ENCODE results near the gene ZNF740. TPM values are rescaled to one million over a fixed set of nuclear protein-coding genes. Genes with fewer than 3 reads are reported as not detected.

ZNF740 gene
- total RNA-seq, 2 experiments from 2014 or later = 31.6 to 58.2 TPM

GRCh38 chr12:53191096-53191884 lies 10.8 kb downstream of the ZNF740 start:
- ChIA-PET CTCF (ENCODE audit: unreplicated experiment) (interaction anchor here (1.9 kb wide), 1 partner anchor 31 kb away, joined by 4 read pairs; no protein-coding TSS in a partner anchor), POLR2A (no interaction called here)
- no peaks in the 10 kb centered on the region for H3K4me1 ChIP-seq (ENCODE audit: insufficient read depth, low read length, poor library complexity, severe bottlenecking)
- H3K79me2 ChIP-seq (ENCODE audit: insufficient read depth, low read depth, low read length) = no peaks in the 10 kb centered on the region
- H3K36me3 ChIP-seq (ENCODE audit: insufficient read depth, low read length) = peaks cover 96% of the 10 kb centered on the region
- no peaks in the 10 kb centered on the region for H3K9me2 ChIP-seq (ENCODE audit: insufficient read depth, low read length)
- H3K4me2 ChIP-seq (ENCODE audit: low read length) = no peak overlapping the region
- intact Hi-C loops (cut with micrococcal nuclease; ENCODE audit: unreplicated experiment) = no loop called here
- no peaks in the 10 kb centered on the region for H3K9me3 ChIP-seq (ENCODE audit: low read length)
- no peak for TF ChIP-seq EZH2phosphoT487 (IDR thresholded peaks at IDR 0.05; ENCODE audit: borderline replicate concordance, low read depth, low read length)
- TF ChIP-seq, protein P1, sequence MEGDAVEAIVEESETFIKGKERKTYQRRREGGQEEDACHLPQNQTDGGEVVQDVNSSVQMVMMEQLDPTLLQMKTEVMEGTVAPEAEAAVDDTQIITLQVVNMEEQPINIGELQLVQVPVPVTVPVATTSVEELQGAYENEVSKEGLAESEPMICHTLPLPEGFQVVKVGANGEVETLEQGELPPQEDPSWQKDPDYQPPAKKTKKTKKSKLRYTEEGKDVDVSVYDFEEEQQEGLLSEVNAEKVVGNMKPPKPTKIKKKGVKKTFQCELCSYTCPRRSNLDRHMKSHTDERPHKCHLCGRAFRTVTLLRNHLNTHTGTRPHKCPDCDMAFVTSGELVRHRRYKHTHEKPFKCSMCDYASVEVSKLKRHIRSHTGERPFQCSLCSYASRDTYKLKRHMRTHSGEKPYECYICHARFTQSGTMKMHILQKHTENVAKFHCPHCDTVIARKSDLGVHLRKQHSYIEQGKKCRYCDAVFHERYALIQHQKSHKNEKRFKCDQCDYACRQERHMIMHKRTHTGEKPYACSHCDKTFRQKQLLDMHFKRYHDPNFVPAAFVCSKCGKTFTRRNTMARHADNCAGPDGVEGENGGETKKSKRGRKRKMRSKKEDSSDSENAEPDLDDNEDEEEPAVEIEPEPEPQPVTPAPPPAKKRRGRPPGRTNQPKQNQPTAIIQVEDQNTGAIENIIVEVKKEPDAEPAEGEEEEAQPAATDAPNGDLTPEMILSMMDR (conservative IDR thresholded peaks at IDR 0.05; ENCODE audit: low read length) = no peak
- H3K4me3 ChIP-seq (ENCODE audit: low read depth, low read length, poor library complexity, severe bottlenecking) = no peak overlapping the region
- TSS peak; percentile 58 for BruUV-seq (replicated peaks)
- no peaks in the 10 kb centered on the region for H4K20me1 ChIP-seq (ENCODE audit: insufficient read depth, low read length)
- no peak overlapping the region for H2AFZ ChIP-seq (ENCODE audit: low read length)
- DNase-seq (ENCODE audit: low spot score) = no peak
- H3K27ac ChIP-seq (ENCODE audit: low read depth, low read length, poor library complexity, severe bottlenecking) = no peak overlapping the region

GRCh38 chr12:53191885-53192530 lies 11.5 kb downstream of the ZNF740 start:
- Histone ChIP-seq H4K20me1 (ENCODE audit: insufficient read depth, low read length) (no peaks in the 10 kb centered on the region), H2AFZ (ENCODE audit: low read length) (no peak overlapping the region), H3K27ac (ENCODE audit: low read depth, low read length, poor library complexity, severe bottlenecking) (no peak overlapping the region), H3K79me2 (ENCODE audit: insufficient read depth, low read depth, low read length) (no peaks in the 10 kb centered on the region), H3K9me3 (ENCODE audit: low read length) (no peaks in the 10 kb centered on the region), H3K36me3 (ENCODE audit: insufficient read depth, low read length) (peaks cover 96% of the 10 kb centered on the region), H3K4me1 (ENCODE audit: insufficient read depth, low read length, poor library complexity, severe bottlenecking) (no peaks in the 10 kb centered on the region), H3K4me3 (ENCODE audit: low read depth, low read length, poor library complexity, severe bottlenecking) (no peak overlapping the region), H3K4me2 (ENCODE audit: low read length) (no peak overlapping the region), H3K9me2 (ENCODE audit: insufficient read depth, low read length) (no peaks in the 10 kb centered on the region)
- ChIA-PET POLR2A (interaction anchor here (0.7 kb wide), 1 partner anchor 11 kb away, joined by 3 read pairs; no protein-coding TSS in a partner anchor), CTCF (ENCODE audit: unreplicated experiment) (interaction anchor here (1.9 kb wide), 1 partner anchor 32 kb away, joined by 4 read pairs; no protein-coding TSS in a partner anchor)
- TF ChIP-seq, protein P1 (conservative IDR thresholded peaks at IDR 0.05; ENCODE audit: low read length) = no peak
- TF ChIP-seq EZH2phosphoT487 (IDR thresholded peaks at IDR 0.05; ENCODE audit: borderline replicate concordance, low read depth, low read length) = no peak
- no TSS peak for BruUV-seq (replicated peaks)
- intact Hi-C loops (cut with micrococcal nuclease; ENCODE audit: unreplicated experiment) = no loop called here
- DNase-seq (ENCODE audit: low spot score) = no peak

All from OCI-LY7 (cell line).